SK-N-SH (cell line): ENCODE results near the gene FOXP1. TPM values are rescaled to one million over a fixed set of nuclear protein-coding genes. Genes with fewer than 3 reads are reported as not detected.

Source experiments
- CTCF ChIA-PET: fragments of 300-600, 350-600 bp; formaldehyde crosslinking; extraction: SDS; loops from one replicate; lab custom pipeline; 2021; lab: Yijun Ruan, JAX
- POLR2A ChIA-PET: fragments of 350-600 bp; sonication (Branson Sonifier 250); formaldehyde crosslinking; extraction: SDS; loops from one replicate; lab custom pipeline; 2020; ENCODE audit warnings: antibody characterized with exemption, inconsistent platforms; lab: Yijun Ruan, JAX
- DNase-seq: peaks from one replicate; pipeline ENCODE4 v3.0.0; 2012
- H2AFZ ChIP-seq: fragments of 200-600 bp; sonication (generic); 2 replicates; pipeline ENCODE4 v1.8.1; 2016; ENCODE audit warnings: antibody characterized with exemption, mild to moderate bottlenecking, low read depth
- H3F3A ChIP-seq: fragments of 200-600 bp; sonication (generic); replicated peaks from 2 replicates; pipeline ENCODE3; 2016; ENCODE audit warnings: antibody characterized with exemption, mild to moderate bottlenecking; ENCODE audit not compliant: insufficient read depth
- H3K27ac ChIP-seq, 2 experiments: fragments of 200-500 bp in 1 of 2; fragments of 200-600 bp in 1 of 2; sonication (Bioruptor generic) in 1 of 2; sonication (generic), shearing (Covaris generic) in 1 of 2; 2 replicates each; pipeline versions ENCODE4 v1.5.1 to v1.6.1; 2014 to 2016; ENCODE audit warnings: low read depth in 2 of 2, inconsistent platforms in 1 of 2, low read length in 1 of 2, mild to moderate bottlenecking in 1 of 2, mixed read lengths in 1 of 2
- H3K27me3 ChIP-seq: fragments of 200-600 bp; sonication (generic), shearing (Covaris generic); 2 replicates; pipeline ENCODE4 v1.6.1; 2016; ENCODE audit warnings: mixed run types; ENCODE audit not compliant: insufficient read depth
- H3K36me3 ChIP-seq, 2 experiments: fragments of 200-500 bp in 1 of 2; fragments of 200-600 bp in 1 of 2; sonication (Bioruptor generic) in 1 of 2; sonication (generic) in 1 of 2; replicated peaks in 1 of 2; 2 replicates each; pipeline versions ENCODE3 to v1.5.1; 2014 to 2016; ENCODE audit warnings: low read length in 1 of 2, mild to moderate bottlenecking in 1 of 2; ENCODE audit not compliant: insufficient read depth in 2 of 2, control insufficient read depth in 1 of 2
- H3K4me1 ChIP-seq, 2 experiments: fragments of 200-500 bp in 1 of 2; fragments of 200-600 bp in 1 of 2; sonication (Bioruptor generic) in 1 of 2; sonication (generic), shearing (Covaris generic) in 1 of 2; 2 replicates each; pipeline versions ENCODE4 v1.5.1 to v1.6.1; 2014 to 2016; ENCODE audit warnings: low read depth in 1 of 2, low read length in 1 of 2, mixed run types in 1 of 2; ENCODE audit not compliant: insufficient read depth in 2 of 2, control insufficient read depth in 1 of 2
- H3K4me2 ChIP-seq: fragments of 200-600 bp; sonication (generic), shearing (Covaris generic); 2 replicates; pipeline ENCODE4 v1.6.1; 2017; ENCODE audit warnings: mixed run types
- H3K4me3 ChIP-seq, 2 experiments: fragments of 200-500 bp in 1 of 2; fragments of 200-600 bp in 1 of 2; sonication (Bioruptor generic) in 1 of 2; sonication (generic), shearing (Covaris generic) in 1 of 2; 2 replicates each; pipeline versions ENCODE4 v1.5.1 to v1.8.1; 2014 to 2016; ENCODE audit warnings: low read depth in 2 of 2, inconsistent platforms in 1 of 2, low read length in 1 of 2, mild to moderate bottlenecking in 1 of 2, mixed read lengths in 1 of 2, moderate library complexity in 1 of 2
- H3K79me2 ChIP-seq: fragments of 200-600 bp; sonication (generic); 2 replicates; pipeline ENCODE4 v1.8.1; 2017; ENCODE audit warnings: mild to moderate bottlenecking; ENCODE audit not compliant: insufficient read depth
- H3K9ac ChIP-seq: fragments of 200-600 bp; sonication (generic); 2 replicates; pipeline ENCODE4 v1.6.1; 2017; ENCODE audit warnings: mixed run types
- H3K9me2 ChIP-seq: fragments of 200-600 bp; sonication (generic); 2 replicates; pipeline ENCODE4 v1.6.1; 2017; ENCODE audit warnings: mixed run types
- H3K9me3 ChIP-seq: fragments of 200-600 bp; sonication (generic); 2 replicates; pipeline ENCODE4 v1.6.1; 2017; ENCODE audit warnings: mixed run types, mild to moderate bottlenecking, moderate library complexity
- H4K20me1 ChIP-seq: fragments of 200-600 bp; sonication (generic); 2 replicates; pipeline ENCODE4 v1.6.1; 2017; ENCODE audit warnings: mild to moderate bottlenecking, mixed run types; ENCODE audit not compliant: insufficient read depth
- CHD2 ChIP-seq: fragments of 150-350 bp; IDR thresholded peaks from 2 replicates; pipeline ENCODE4 v1.6.1; 2018; ENCODE audit warnings: low read length; ENCODE audit not compliant: partially characterized antibody
- CTCF ChIP-seq: fragments of 200-600 bp; sonication (generic); IDR thresholded peaks from 2 replicates; pipeline ENCODE4 v1.6.1; 2017; ENCODE audit warnings: antibody characterized with exemption, mild to moderate bottlenecking, moderate library complexity
- ELF1 ChIP-seq: IDR thresholded peaks from 2 replicates; pipeline ENCODE4 v1.4.0; 2012
- EP300 ChIP-seq, 2 experiments: IDR thresholded peaks; 2 replicates each; pipeline versions ENCODE4 v1.4.0 to v1.6.1; 2012; ENCODE audit warnings: borderline replicate concordance in 1 of 2, low read depth in 1 of 2, low read length in 1 of 2
- EZH2phosphoT487 ChIP-seq: fragments of 200-600 bp; sonication (generic); IDR thresholded peaks from 2 replicates; pipeline ENCODE4 v1.6.1; 2017; ENCODE audit warnings: low read depth, mixed run types, mild to moderate bottlenecking, antibody characterized with exemption, moderate library complexity, borderline replicate concordance
- FOXJ3 ChIP-seq: sonication (generic); formaldehyde crosslinking; IDR thresholded peaks from 2 replicates; pipeline ENCODE4 v1.5.1; 2020; ENCODE audit warnings: mild to moderate bottlenecking, missing genetic modification reagents
- FOXM1 ChIP-seq: IDR thresholded peaks from 2 replicates; pipeline ENCODE4 v1.4.0; 2012; ENCODE audit warnings: low read depth, mild to moderate bottlenecking
- IRF3 ChIP-seq: fragments of 150-350 bp; IDR thresholded peaks from 2 replicates; pipeline ENCODE4 v1.6.1; 2016; ENCODE audit warnings: mild to moderate bottlenecking, low read depth, low read length
- JUND ChIP-seq: IDR thresholded peaks from 2 replicates; pipeline ENCODE4 v1.4.0; 2012
- NRF1 ChIP-seq: IDR thresholded peaks from 2 replicates; pipeline ENCODE4 v1.6.1; 2012; ENCODE audit warnings: low read depth, mild to moderate bottlenecking, low read length
- PBX3 ChIP-seq: IDR thresholded peaks from 2 replicates; pipeline ENCODE4; 2012
- POLR2AphosphoS5 ChIP-seq: IDR thresholded peaks from 2 replicates; pipeline ENCODE4 v1.6.1; 2012; ENCODE audit warnings: low read depth, low read length
- RCOR1 ChIP-seq: fragments of 150-350 bp; IDR thresholded peaks from 2 replicates; pipeline ENCODE4 v1.6.1; 2017; ENCODE audit warnings: antibody characterized with exemption, low read length
- SIN3A ChIP-seq: IDR thresholded peaks from 2 replicates; pipeline ENCODE4 v1.6.1; 2012; ENCODE audit warnings: low read depth, mild to moderate bottlenecking, low read length, moderate library complexity, borderline replicate concordance
- SMC3 ChIP-seq: IDR thresholded peaks from 2 replicates; pipeline ENCODE4 v1.6.1; 2012; ENCODE audit warnings: low read depth, low read length, improper control_type of control experiment
- ZBTB33 ChIP-seq: IDR thresholded peaks from 2 replicates; pipeline ENCODE4 v1.4.0; 2012; ENCODE audit warnings: low read depth, borderline replicate concordance
- WGBS: methylation state at CpG from one replicate; pipeline ENCODE4 v1.1.6; 2017; ENCODE audit warnings: low lambda C conversion rate; 5-methylcytosine and 5-hydroxymethylcytosine counted together
- polyA plus RNA-seq, 3 experiments: library from polyadenylated mRNA; depleted of rRNA; stranded (reverse); fragments of >200 nt; gene quantifications; 2 replicates each; pipeline ENCODE4 v1.2.3, GENCODE V29; 2012

FOXP1 gene
- polyA plus RNA-seq, 1 of the 3 experiments (the other 2 are of a cell fraction) = 8.8 TPM

- DNase-seq = no peak
- Histone ChIP-seq H3K4me3 (no peak overlapping the region), H3K79me2 (peaks cover 74% of the 10 kb centered on the region), H2AFZ (no peak overlapping the region), H3K9me2 (no peaks in the 10 kb centered on the region), H3K4me2 (no peak overlapping the region), H3K27ac (no peak overlapping the region), H3K36me3 (no peaks in the 10 kb centered on the region), H4K20me1 (no peaks in the 10 kb centered on the region), H3K9ac (no peak overlapping the region), H3K9me3 (no peaks in the 10 kb centered on the region), H3K27me3 (no peaks in the 10 kb centered on the region), H3K4me1 (peaks cover 0 to 9% of the 10 kb centered on the region in 2 experiments; a peak in 2 of 4 replicates), H3F3A (peaks cover 3% of the 10 kb centered on the region)
- TF ChIP-seq EP300 (IDR thresholded peaks at IDR 0.05; ENCODE audit: borderline replicate concordance in 1 of 2, low read depth in 1 of 2, low read length in 1 of 2) (no peak), IRF3 (no peak), EZH2phosphoT487 (no peak), FOXJ3 (CRISPR knock-in tag) (no peak), FOXM1 (no peak), ELF1 (no peak), NRF1 (no peak), CTCF (no peak), RCOR1 (no peak), SMC3 (no peak), POLR2AphosphoS5 (no peak), PBX3 (no peak), ZBTB33 (no peak), SIN3A (no peak), CHD2 (no peak), JUND (no peak)
- CTCF ChIA-PET = interaction anchor here (0.6 kb wide), 1 partner anchor 197 kb away, joined by 3 read pairs; no protein-coding TSS in a partner anchor
- POLR2A ChIA-PET = no interaction called here
- 98% methylated on average over 5 of the region's 5 CpGs for WGBS
Observed at GRCh38 chr3:71312461-71312860, 271.1 kb downstream of the FOXP1 start.
